HG03066 (cell line): Measurements from ENCODE around the gene CST11.
A peak's percentile ranks its signal among the peaks of the same experiment; 100 is the strongest.

ENCODE experiments used
- ATAC-seq: cut with Tn5 transposase; IDR thresholded peaks from one replicate; pipeline ENCODE4 v1.9.1; 2021; ENCODE audit warnings: low read depth; ENCODE audit not compliant: unreplicated experiment

CST11 gene

DNA sequence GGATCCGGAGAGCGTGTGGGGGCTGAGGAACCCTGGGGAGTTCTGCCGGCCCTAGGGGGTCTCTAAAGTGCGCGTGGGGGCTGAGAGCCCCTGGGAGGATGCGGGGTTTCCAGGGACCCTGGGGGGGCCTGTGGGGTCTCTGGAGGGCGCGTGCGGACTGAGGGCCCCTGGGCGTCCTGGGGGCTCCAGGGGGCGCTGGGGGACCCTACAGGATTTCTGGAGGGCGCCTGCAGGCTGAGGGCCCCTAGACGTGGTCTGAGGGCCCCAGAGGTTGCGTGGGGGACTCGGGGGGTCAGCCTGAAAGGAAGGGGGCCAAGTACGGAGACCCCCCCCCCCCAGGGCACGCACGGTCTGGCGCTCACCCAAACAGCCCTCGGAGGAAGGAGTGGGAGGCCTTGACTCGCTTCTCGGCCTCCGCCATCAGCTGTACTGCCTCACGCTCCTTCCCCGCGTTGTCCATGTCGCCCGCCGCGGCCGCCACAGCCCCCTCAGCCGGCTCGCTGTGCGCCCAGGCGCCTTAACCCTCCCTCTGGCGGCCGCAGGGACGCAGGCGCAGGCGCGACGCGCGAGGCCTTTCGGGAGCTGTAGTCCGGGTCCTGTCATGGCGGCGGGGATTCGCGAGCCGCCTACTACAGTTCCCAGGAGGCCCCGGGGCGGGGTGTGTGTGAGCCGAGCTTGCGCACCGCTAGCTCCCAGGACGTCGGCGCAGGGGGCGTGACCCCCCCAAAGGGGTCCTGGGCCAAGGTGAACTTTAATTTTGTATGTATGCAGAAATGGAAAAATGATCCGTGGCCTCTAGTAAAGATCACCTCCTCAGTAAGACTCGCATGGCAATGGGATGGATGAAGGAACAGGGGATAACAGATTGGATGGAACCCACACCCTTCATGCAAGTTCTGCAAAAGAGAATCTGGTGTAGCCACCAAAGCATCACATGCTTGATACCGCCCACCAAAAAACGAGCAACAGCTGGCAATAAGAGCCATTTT is 31.4 kb downstream of the CST11 start, which contains the start of gene NAPB:
Gene NAPB (minus strand): TSS at position 546 of the 989 bp plus-strand sequence. CDS start 86 bp downstream, at position 460.
- peak; percentile 95 for ATAC-seq

DNA sequence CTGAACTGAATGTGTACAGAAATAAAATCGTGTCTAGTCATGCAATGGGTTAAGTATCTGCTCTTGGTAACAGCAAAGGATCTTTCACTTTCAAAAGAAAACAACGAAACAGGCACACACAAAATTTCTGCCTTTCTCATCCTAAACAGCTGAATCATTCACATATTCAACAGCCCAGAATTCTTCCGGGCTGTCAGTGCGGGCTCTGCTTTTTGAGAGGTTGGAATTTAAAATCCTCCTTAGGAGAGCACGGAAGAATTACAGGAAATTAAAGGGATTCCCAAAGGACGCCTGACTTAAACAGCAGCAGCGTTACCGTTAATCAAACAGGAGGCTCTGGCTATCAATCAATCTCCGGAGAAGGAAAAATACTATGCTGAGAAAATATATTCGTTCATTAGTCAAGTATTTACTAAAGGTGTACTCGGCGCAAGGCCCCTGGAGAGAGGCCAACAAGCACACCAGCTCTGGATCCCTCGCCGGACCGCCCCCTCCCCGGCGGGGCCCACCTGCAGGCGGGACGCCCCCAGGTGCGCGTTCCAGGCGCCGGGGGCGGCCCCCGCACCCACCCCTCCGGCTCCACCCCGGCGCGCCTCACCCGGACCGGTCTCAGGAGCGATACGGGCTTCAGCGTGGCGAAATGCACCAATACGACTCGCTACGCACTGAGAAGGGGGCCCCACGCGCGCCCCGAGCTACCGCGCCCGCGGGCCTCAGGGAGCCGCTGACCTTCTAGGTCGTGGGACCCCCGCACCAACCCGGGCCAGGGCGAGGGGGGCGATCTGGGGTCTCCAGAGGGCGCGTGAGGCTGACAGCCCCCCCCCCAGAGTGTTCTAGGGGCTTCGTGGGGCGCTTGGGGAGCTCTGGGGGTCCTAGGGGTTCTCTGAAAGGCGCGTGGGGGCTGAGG is 32.4 kb downstream of the CST11 start:
- ATAC-seq, result no peak

GRCh38 chr20:23419657-23419994 is 33.0 kb downstream of the CST11 start:
- ATAC-seq, result no peak

- no peak for ATAC-seq
Observed at GRCh38 chr20:23417861-23418260, 34.8 kb downstream of the CST11 start.

- ATAC-seq, result no peak
Observed at GRCh38 chr20:23415959-23416583, 36.6 kb downstream of the CST11 start.

DNA sequence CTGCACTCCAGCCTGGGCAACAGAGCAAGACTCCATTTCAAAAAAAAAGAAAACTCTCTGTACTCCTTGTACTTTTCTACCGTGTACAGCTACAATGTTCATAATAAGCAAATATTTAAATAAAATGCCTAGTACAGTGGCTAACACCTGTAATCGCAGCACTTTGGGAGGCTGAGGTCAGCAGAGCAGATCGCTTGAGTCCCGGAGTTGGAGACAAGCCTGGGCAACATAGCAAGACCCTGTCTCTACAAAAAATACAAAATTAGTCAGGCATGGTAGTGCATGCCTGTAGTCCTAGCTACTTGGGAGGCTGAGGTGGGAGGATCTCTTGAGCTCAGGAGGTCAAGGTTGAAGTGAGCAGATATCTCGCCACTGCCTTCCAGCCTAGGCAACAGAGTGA is 37.1 kb downstream of the CST11 start:
- ATAC-seq, result no peak

- ATAC-seq, result no peak
Observed at GRCh38 chr20:23414526-23415188, 38.0 kb downstream of the CST11 start.

GRCh38 chr20:23413862-23414422 is 38.7 kb downstream of the CST11 start:
- no peak for ATAC-seq

DNA sequence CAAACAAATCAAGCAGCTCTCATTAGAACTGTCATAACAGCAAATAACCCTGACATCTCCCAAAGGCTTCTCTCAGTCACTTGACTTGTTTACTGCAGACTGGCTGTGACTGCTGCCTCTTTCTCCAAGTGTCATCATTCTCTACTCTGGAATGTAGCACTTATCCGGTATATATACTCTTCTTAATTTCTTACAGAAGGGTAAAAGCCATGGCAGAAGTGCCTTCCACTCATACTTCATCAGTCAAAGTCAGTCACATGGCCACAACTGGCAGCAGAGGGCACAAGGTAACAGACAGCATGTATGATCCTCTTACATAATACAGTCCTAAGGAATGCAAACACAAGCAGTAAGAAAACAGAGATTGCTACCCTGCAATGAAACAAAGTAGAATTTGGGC is 40.6 kb downstream of the CST11 start:
- no peak for ATAC-seq

DNA sequence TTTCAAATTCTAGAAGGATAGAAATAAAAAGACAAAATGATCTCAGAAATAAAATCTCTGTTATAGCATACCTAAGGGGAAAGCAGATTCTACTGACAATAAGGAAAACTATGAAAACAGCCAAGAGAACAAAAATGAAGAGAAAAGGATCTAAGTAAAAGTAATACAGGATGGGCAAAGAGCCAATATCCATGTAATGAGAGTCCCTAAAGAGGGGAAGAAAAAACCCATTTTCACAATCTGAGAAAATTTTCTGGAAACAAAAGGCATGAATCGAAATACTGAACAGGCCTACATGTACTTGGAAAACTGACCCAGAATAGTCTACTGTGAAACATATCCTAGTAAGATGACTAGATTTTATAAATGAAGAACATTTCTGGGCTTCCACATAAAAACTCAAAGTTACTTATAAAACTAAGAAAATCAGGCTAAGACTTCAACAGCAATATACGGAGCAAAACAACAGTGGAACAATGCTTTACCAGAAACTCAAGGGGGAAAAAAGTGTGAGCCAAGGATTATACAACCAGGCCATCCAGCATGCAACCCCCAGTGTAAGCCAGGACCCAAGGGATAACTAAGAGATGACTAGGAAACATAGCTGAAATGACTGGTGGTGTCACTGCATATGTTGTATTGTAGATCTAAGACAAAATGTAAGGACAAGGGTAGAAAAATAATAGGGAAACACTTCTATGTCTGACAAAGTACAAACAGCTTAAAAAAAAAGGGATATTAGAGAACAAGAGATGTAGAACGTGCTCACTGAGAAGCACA is 41.6 kb downstream of the CST11 start:
- no peak for ATAC-seq

DNA sequence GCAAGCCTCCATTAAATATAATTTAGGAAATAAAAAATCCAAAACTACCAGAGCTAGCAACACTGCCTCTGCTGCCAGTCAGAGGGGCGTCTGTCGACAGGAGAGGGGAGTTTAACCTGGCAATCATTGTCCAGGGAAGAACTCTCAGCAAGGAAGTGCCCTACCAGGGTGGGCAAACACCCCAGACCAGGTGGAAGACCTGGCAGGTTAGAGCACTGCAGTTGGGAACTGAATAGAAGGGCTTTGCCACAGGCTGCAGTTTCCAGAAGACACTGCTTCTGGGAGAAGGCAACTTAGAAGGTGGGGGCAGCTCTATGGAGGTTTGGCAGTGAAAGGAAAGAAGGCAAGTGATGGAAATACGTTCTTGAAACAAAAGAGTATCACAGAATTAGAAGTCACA is 42.9 kb downstream of the CST11 start:
- no peak for ATAC-seq

DNA sequence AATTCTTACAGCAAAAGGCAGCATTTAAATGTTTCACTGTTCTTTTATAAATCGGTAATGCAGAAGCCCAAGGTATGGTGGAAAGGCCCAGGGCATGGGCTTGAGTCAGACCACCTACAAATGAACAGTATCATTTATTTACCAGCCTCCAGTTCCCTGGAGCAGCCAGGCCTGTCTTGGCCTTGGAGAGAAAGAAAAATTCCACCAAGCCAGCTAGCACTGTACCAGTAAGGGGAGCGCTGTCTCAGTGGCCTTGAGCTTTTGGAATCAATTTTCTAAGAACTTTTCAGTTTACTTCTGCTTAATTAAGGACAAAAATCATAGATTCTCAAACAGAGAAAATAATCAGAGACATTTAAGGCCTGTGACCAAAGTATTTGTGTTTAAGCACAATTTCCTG is 43.7 kb downstream of the CST11 start:
- ATAC-seq, result no peak

DNA sequence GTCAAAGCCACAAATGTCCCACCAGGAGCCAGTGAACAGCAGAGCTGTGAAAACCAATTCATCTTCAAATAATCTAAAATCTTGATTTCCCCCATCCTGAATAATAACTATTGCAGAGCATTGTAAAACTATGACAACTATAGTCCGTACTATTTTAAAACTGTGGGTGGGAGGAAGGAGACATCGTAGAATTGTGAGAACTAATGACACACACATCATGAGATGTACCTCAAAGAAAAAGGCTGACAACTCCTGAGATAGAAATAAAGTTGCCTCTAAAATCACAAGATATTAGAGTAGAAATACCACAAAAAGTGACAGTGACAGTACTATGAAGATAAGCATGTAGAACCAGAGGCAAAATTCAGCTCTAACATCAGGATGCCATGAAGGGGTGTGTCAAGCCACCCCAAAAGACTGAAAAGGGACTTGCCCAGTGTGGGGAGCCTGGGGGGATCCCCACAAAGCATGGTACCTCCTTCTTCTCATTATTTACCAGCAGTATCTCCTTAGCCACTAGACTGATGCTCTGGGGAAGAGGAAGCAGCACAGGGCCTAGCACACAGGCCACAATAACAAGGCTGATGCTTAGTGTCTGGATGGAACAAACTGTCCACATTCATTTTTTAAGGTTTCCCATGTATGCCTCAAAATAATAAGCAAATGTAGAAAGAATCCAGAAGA is 44.8 kb downstream of the CST11 start:
- ATAC-seq, result no peak

DNA sequence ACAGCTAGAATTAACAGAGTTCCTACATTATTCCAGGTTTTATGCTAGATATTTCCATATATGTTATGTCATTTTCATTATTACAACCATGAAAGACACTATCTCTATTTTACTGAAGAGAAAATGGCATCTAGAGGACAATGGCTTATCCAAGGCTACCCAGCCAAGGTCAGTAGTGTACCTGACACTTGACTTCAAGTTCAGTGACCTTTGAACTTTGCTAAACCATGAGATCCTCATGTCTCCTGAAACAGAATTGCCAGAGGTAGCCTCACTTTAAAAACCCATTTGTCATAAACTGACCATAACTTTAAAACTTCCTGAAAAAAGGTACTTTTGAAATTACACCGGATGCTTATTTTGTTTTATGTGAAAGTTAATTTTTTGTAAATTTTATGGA is 45.8 kb downstream of the CST11 start:
- ATAC-seq, result no peak

GRCh38 chr20:23404196-23404595 is 48.5 kb downstream of the CST11 start:
- ATAC-seq, result no peak

GRCh38 chr20:23403751-23404150 is 48.9 kb downstream of the CST11 start:
- no peak for ATAC-seq

DNA sequence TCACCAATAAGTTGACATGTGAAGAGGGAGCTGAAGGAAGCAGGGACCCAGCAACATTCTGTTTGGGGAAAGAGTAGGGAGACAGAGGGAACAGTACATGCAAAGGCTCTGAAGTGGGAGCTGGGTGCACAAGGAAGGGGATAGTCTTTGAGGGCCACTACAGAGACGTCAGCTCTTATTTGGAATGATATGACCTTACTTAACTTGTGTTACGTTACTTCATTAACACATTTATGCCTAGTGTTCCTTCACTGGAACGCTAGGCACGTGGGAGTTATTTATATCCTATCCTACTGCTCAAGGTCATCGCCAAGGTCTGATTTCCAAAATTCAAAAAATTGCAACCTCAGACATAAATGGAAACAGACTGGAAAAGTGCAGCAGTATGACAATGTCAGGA is 51.6 kb downstream of the CST11 start:
- no peak for ATAC-seq
